Body of pancreas (tissue), 4 donors: Measurements from ENCODE around the gene SREBF1.

Experiments used
- POLR2A ChIP-seq, 3 donors: fragments of 450-650 bp; IDR thresholded peaks; one replicate each; pipeline ENCODE4 v1.6.1; 2016; ENCODE audit warnings: antibody characterized with exemption in 3 of 3, mild to moderate bottlenecking in 2 of 3
- TF ChIP-seq, protein P1 (sequence below), 7 experiments: fragments of 450-650 bp in 4 of 7; fragments of 200-600 bp in 3 of 7; sonication (generic) in 3 of 7; IDR thresholded peaks; one replicate each; pipeline ENCODE4 v1.5.1; 2016 to 2019; ENCODE audit warnings: antibody characterized with exemption in 7 of 7

DNA sequence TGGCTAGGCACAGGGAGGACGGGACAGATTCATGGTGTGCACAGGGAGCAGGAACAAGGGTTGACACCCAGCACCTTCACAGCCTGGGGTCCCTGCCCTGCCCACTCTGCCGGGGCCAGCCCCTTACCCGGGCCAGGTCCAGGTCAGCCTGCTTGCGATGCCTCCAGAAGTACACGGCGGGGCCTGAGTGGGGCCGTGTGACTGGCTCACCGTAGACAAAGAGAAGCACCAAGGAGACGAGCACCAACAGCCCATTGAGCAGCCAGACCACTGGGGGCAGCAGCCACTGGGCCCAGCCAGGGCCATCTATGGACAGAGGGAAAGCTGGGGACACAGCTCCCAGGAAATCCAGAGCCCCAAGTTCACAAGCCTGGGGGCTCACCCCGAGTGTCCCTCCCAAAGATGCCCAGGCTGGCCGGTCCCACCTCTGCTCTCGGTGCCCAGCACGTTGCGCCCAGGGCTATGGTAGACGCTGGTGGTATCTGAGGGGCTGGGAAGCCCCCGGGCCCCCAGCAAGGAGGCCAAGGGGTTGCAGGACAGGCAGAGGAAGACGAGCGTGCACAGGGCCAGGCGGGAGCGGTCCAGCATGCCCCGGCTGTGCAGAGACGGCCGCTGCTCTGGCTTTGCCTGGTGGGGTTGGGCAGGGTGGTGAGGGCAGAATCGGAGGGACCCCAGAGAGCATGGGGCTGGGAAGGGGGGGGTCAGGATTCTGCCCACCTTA lies 19.8 kb downstream of the SREBF1 start:
- TF ChIP-seq, protein P1, sequence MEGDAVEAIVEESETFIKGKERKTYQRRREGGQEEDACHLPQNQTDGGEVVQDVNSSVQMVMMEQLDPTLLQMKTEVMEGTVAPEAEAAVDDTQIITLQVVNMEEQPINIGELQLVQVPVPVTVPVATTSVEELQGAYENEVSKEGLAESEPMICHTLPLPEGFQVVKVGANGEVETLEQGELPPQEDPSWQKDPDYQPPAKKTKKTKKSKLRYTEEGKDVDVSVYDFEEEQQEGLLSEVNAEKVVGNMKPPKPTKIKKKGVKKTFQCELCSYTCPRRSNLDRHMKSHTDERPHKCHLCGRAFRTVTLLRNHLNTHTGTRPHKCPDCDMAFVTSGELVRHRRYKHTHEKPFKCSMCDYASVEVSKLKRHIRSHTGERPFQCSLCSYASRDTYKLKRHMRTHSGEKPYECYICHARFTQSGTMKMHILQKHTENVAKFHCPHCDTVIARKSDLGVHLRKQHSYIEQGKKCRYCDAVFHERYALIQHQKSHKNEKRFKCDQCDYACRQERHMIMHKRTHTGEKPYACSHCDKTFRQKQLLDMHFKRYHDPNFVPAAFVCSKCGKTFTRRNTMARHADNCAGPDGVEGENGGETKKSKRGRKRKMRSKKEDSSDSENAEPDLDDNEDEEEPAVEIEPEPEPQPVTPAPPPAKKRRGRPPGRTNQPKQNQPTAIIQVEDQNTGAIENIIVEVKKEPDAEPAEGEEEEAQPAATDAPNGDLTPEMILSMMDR (IDR thresholded peaks at IDR 0.05), result no peak
- no peak for TF ChIP-seq POLR2A (IDR thresholded peaks at IDR 0.05)
